GM23338 (cell line): ENCODE measurements around the gene ZBTB7C. TPM values are rescaled to one million over a fixed set of nuclear protein-coding genes. Genes with fewer than 3 reads are reported as not detected.

Experiments
- ATAC-seq: fragments of 200-7000 bp; cut with Tn5 transposase; 3 replicates; pipeline ENCODE4 v1.9.1; 2020
- DNase-seq: peaks from one replicate; pipeline ENCODE4 v3.0.0-alpha.2; 2015; ENCODE audit warnings: low spot score
- H2AFZ ChIP-seq: fragments of 200-600 bp; sonication (generic); 2 replicates; pipeline ENCODE4 v1.8.0; 2016; ENCODE audit warnings: antibody characterized with exemption, mild to moderate bottlenecking, moderate library complexity
- H3F3A ChIP-seq: fragments of 200-600 bp; sonication (generic); replicated peaks from 2 replicates; pipeline ENCODE4 v1.8.0; 2017; ENCODE audit warnings: antibody characterized with exemption, mixed run types, low read depth
- H3K27ac ChIP-seq: fragments of 200-600 bp; sonication (generic); 2 replicates; pipeline ENCODE4 v1.6.1; 2016; ENCODE audit warnings: low read depth
- H3K27me3 ChIP-seq: fragments of 200-600 bp; sonication (generic); 2 replicates; pipeline ENCODE4 v1.8.0; 2016; ENCODE audit warnings: mild to moderate bottlenecking, mixed run types, moderate library complexity; ENCODE audit not compliant: insufficient read depth
- H3K36me3 ChIP-seq: fragments of 200-600 bp; sonication (generic); 2 replicates; pipeline ENCODE4 v1.8.0; 2016; ENCODE audit warnings: mild to moderate bottlenecking; ENCODE audit not compliant: insufficient read depth
- H3K4me1 ChIP-seq: fragments of 200-600 bp; sonication (generic); 2 replicates; pipeline ENCODE4 v1.8.0; 2016; ENCODE audit warnings: mild to moderate bottlenecking, moderate library complexity; ENCODE audit not compliant: insufficient read depth
- H3K4me2 ChIP-seq: fragments of 200-600 bp; sonication (generic); 2 replicates; pipeline ENCODE4 v1.7.1; 2017; ENCODE audit warnings: mixed run types
- H3K4me3 ChIP-seq: fragments of 200-600 bp; sonication (generic); 2 replicates; pipeline ENCODE4 v1.6.1; 2016; ENCODE audit warnings: mixed run types
- H3K79me2 ChIP-seq: fragments of 200-600 bp; sonication (generic); replicated peaks from 2 replicates; pipeline ENCODE4 v1.8.0; 2017; ENCODE audit warnings: mild to moderate bottlenecking; ENCODE audit not compliant: insufficient read depth
- H3K9me2 ChIP-seq: fragments of 200-600 bp; sonication (generic); 2 replicates; pipeline ENCODE4 v1.8.0; 2017; ENCODE audit not compliant: insufficient read depth
- H4K20me1 ChIP-seq: fragments of 200-600 bp; sonication (generic); replicated peaks from 2 replicates; pipeline ENCODE4 v1.8.0; 2017; ENCODE audit warnings: mild to moderate bottlenecking; ENCODE audit not compliant: insufficient read depth
- H3K27ac Mint-ChIP-seq: 2 replicates; pipeline ENCODE4 v1.8.0; 2020; ENCODE audit warnings: inconsistent platforms, mild to moderate bottlenecking, moderate library complexity, mixed read lengths
- H3K27me3 Mint-ChIP-seq: 3 replicates; pipeline ENCODE4 v1.8.0; 2022; ENCODE audit warnings: low read depth, mild to moderate bottlenecking, moderate library complexity, mixed read lengths, inconsistent platforms; ENCODE audit not compliant: insufficient read depth, poor library complexity
- H3K36me3 Mint-ChIP-seq: 3 replicates; pipeline ENCODE4 v1.8.0; 2021; ENCODE audit warnings: low read depth, mild to moderate bottlenecking, inconsistent platforms, moderate library complexity, mixed read lengths
- H3K4me1 Mint-ChIP-seq: 3 replicates; pipeline ENCODE4 v1.8.0; 2020; ENCODE audit warnings: mild to moderate bottlenecking, inconsistent platforms, mixed read lengths
- H3K4me3 Mint-ChIP-seq: 3 replicates; pipeline ENCODE4 v1.8.0; 2021; ENCODE audit warnings: moderate library complexity, mild to moderate bottlenecking, inconsistent platforms, mixed read lengths
- H3K9me3 Mint-ChIP-seq: 3 replicates; pipeline ENCODE4 v1.8.0; 2020; ENCODE audit warnings: moderate library complexity, mild to moderate bottlenecking, inconsistent platforms, mixed read lengths
- EZH2phosphoT487 ChIP-seq: fragments of 200-600 bp; sonication (generic); IDR thresholded peaks from one replicate; pipeline ENCODE4 v1.8.1; 2018; ENCODE audit warnings: antibody characterized with exemption; ENCODE audit not compliant: unreplicated experiment
- JUNB ChIP-seq: IDR thresholded peaks from one replicate; pipeline ENCODE4 v1.6.1; 2016; ENCODE audit warnings: antibody characterized with exemption; ENCODE audit not compliant: unreplicated experiment
- NANOG ChIP-seq: IDR thresholded peaks from 2 replicates; pipeline ENCODE4 v1.6.1; 2016; ENCODE audit warnings: antibody characterized with exemption, borderline replicate concordance
- STAT1 ChIP-seq: IDR thresholded peaks from one replicate; pipeline ENCODE4 v1.6.1; 2016; ENCODE audit warnings: antibody characterized with exemption; ENCODE audit not compliant: unreplicated experiment
- ZNF114 ChIP-seq: fragments of 250-450 bp; sonication (Bioruptor Pico); IDR thresholded peaks from 2 replicates; pipeline ENCODE4 v1.5.0; 2020; ENCODE audit warnings: mild to moderate bottlenecking, moderate library complexity
- long read RNA-seq: library from polyadenylated mRNA; unstranded; transcript quantifications from one replicate; pipeline ENCODE4 v2.0.0, GENCODE V29; 2020; ENCODE audit not compliant: unreplicated experiment
- polyA plus RNA-seq: library from polyadenylated mRNA; unstranded; fragments of >200 nt; fragmentation: Nextera tagmentation; extraction: Ambion mirVana; gene quantifications from 2 replicates; pipeline ENCODE4 v1.2.1, GENCODE V29; 2016
- total RNA-seq: library from RNA; depleted of rRNA; stranded (reverse); fragments of >200 nt; shearing (Covaris generic); gene quantifications from 2 replicates; pipeline ENCODE4 v1.2.3, GENCODE V29; 2014; rRNA removed
- TF ChIP-seq, protein P1 (sequence below), 2 experiments: fragments of 200-600 bp in 1 of 2; sonication (generic) in 1 of 2; conservative IDR thresholded peaks; 2 replicates each; pipeline versions ENCODE4 v1.5.1 to v1.6.1; 2016 to 2017; ENCODE audit warnings: antibody characterized with exemption in 2 of 2, low read depth in 2 of 2, mild to moderate bottlenecking in 2 of 2, moderate library complexity in 1 of 2
- TF ChIP-seq, protein P2 (sequence below): fragments of 250-450 bp; sonication (Bioruptor Pico); IDR thresholded peaks from 2 replicates; pipeline ENCODE4 v1.5.0; 2020; ENCODE audit warnings: mild to moderate bottlenecking, moderate library complexity
- TF ChIP-seq, protein P3 (sequence below): IDR thresholded peaks from one replicate; pipeline ENCODE4 v1.6.1; 2018; ENCODE audit warnings: antibody characterized with exemption; ENCODE audit not compliant: unreplicated experiment

ZBTB7C gene
- total RNA-seq, result 0.14 and 0.47 TPM in 2 replicates
- 0.03 TPM in 1 of 2 replicates, not detected in the other for polyA plus RNA-seq
- long read RNA-seq, result 0 reads

DNA sequence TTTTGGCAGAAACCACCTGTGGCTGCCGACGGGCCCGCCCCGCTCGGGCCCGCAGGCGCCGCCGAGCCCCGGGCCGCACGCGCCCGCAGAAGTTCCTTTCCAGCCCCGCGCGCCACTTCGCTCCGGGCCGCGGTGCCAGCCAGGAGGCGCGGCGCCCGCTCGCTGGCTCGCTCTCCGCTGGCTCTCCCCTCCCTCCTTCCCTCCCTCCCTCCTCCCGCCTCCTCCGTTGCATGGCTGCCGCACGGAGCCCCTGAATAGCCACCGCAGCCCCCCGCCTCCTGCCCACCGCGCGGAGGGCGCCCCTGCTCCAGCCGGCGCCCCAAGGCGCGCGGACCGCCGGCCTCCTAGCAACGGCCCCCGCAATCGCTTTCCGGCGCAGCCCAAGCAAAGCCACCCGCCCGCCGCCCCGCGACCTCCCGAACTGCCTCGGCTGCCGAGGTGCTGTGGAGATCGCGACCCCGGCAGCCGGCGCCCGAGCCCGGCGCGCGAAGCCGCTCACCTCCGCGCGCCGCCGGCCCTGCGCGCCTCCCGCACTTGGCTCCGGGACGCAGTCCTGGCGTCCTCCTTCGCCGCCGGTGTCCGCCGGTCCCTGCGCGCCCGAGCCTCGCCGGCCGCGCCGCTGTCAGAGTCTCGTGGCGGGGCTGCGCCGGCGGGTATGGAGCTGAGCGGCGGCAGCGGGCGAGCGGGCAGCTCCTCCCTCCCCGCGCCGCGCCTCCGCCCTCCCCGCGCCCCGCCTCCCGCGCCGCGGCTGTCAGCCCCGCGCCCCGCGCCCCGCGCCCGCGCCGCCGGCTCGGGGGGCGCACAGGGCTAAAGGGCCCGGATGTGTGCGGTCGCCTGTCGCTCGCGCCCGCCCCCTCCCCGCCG lies at the start of gene ZBTB7C:
Gene ZBTB7C (minus strand): TSS at position 657 of the 864 bp plus-strand sequence.
- TF ChIP-seq JUNB, result no peak
- TF ChIP-seq, protein P1, sequence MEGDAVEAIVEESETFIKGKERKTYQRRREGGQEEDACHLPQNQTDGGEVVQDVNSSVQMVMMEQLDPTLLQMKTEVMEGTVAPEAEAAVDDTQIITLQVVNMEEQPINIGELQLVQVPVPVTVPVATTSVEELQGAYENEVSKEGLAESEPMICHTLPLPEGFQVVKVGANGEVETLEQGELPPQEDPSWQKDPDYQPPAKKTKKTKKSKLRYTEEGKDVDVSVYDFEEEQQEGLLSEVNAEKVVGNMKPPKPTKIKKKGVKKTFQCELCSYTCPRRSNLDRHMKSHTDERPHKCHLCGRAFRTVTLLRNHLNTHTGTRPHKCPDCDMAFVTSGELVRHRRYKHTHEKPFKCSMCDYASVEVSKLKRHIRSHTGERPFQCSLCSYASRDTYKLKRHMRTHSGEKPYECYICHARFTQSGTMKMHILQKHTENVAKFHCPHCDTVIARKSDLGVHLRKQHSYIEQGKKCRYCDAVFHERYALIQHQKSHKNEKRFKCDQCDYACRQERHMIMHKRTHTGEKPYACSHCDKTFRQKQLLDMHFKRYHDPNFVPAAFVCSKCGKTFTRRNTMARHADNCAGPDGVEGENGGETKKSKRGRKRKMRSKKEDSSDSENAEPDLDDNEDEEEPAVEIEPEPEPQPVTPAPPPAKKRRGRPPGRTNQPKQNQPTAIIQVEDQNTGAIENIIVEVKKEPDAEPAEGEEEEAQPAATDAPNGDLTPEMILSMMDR (conservative IDR thresholded peaks at IDR 0.05; ENCODE audit: low read depth in 2 of 2), result no peak
- TF ChIP-seq STAT1, result no peak
- TF ChIP-seq, protein P2, sequence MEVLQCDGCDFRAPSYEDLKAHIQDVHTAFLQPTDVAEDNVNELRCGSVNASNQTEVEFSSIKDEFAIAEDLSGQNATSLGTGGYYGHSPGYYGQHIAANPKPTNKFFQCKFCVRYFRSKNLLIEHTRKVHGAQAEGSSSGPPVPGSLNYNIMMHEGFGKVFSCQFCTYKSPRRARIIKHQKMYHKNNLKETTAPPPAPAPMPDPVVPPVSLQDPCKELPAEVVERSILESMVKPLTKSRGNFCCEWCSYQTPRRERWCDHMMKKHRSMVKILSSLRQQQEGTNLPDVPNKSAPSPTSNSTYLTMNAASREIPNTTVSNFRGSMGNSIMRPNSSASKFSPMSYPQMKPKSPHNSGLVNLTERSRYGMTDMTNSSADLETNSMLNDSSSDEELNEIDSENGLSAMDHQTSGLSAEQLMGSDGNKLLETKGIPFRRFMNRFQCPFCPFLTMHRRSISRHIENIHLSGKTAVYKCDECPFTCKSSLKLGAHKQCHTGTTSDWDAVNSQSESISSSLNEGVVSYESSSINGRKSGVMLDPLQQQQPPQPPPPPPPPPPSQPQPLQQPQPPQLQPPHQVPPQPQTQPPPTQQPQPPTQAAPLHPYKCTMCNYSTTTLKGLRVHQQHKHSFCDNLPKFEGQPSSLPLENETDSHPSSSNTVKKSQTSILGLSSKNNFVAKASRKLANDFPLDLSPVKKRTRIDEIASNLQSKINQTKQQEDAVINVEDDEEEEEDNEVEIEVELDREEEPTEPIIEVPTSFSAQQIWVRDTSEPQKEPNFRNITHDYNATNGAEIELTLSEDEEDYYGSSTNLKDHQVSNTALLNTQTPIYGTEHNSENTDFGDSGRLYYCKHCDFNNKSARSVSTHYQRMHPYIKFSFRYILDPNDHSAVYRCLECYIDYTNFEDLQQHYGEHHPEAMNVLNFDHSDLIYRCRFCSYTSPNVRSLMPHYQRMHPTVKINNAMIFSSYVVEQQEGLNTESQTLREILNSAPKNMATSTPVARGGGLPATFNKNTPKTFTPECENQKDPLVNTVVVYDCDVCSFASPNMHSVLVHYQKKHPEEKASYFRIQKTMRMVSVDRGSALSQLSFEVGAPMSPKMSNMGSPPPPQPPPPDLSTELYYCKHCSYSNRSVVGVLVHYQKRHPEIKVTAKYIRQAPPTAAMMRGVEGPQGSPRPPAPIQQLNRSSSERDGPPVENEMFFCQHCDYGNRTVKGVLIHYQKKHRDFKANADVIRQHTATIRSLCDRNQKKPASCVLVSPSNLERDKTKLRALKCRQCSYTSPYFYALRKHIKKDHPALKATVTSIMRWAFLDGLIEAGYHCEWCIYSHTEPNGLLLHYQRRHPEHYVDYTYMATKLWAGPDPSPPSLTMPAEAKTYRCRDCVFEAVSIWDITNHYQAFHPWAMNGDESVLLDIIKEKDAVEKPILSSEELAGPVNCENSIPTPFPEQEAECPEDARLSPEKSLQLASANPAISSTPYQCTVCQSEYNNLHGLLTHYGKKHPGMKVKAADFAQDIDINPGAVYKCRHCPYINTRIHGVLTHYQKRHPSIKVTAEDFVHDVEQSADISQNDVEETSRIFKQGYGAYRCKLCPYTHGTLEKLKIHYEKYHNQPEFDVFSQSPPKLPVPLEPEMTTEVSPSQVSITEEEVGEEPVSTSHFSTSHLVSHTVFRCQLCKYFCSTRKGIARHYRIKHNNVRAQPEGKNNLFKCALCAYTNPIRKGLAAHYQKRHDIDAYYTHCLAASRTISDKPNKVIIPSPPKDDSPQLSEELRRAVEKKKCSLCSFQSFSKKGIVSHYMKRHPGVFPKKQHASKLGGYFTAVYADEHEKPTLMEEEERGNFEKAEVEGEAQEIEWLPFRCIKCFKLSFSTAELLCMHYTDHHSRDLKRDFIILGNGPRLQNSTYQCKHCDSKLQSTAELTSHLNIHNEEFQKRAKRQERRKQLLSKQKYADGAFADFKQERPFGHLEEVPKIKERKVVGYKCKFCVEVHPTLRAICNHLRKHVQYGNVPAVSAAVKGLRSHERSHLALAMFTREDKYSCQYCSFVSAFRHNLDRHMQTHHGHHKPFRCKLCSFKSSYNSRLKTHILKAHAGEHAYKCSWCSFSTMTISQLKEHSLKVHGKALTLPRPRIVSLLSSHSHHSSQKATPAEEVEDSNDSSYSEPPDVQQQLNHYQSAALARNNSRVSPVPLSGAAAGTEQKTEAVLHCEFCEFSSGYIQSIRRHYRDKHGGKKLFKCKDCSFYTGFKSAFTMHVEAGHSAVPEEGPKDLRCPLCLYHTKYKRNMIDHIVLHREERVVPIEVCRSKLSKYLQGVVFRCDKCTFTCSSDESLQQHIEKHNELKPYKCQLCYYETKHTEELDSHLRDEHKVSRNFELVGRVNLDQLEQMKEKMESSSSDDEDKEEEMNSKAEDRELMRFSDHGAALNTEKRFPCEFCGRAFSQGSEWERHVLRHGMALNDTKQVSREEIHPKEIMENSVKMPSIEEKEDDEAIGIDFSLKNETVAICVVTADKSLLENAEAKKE, result no peak
- no peak for TF ChIP-seq EZH2phosphoT487
- no peak for TF ChIP-seq ZNF114 (CRISPR knock-in tag)
- TF ChIP-seq, protein P3, sequence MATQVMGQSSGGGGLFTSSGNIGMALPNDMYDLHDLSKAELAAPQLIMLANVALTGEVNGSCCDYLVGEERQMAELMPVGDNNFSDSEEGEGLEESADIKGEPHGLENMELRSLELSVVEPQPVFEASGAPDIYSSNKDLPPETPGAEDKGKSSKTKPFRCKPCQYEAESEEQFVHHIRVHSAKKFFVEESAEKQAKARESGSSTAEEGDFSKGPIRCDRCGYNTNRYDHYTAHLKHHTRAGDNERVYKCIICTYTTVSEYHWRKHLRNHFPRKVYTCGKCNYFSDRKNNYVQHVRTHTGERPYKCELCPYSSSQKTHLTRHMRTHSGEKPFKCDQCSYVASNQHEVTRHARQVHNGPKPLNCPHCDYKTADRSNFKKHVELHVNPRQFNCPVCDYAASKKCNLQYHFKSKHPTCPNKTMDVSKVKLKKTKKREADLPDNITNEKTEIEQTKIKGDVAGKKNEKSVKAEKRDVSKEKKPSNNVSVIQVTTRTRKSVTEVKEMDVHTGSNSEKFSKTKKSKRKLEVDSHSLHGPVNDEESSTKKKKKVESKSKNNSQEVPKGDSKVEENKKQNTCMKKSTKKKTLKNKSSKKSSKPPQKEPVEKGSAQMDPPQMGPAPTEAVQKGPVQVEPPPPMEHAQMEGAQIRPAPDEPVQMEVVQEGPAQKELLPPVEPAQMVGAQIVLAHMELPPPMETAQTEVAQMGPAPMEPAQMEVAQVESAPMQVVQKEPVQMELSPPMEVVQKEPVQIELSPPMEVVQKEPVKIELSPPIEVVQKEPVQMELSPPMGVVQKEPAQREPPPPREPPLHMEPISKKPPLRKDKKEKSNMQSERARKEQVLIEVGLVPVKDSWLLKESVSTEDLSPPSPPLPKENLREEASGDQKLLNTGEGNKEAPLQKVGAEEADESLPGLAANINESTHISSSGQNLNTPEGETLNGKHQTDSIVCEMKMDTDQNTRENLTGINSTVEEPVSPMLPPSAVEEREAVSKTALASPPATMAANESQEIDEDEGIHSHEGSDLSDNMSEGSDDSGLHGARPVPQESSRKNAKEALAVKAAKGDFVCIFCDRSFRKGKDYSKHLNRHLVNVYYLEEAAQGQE, result no peak
- no peak for TF ChIP-seq NANOG
- Histone ChIP-seq H3F3A (no peaks in the 10 kb centered on the region), H2AFZ (peak within 1 kb of the TSS; percentile 98), H3K79me2 (no peaks in the 10 kb centered on the region), H3K27me3 (peaks cover 76% of the 10 kb centered on the region), H3K4me1 (peaks cover 21% of the 10 kb centered on the region), H3K4me2 (peak within 1 kb of the TSS; percentile 93), H3K27ac (no peak within 1 kb of the TSS), H3K36me3 (no peaks in the 10 kb centered on the region), H3K4me3 (peak within 1 kb of the TSS; percentile 84), H4K20me1 (0 out of 2 replicates have a peak, but pooled peaks cover 4% of the 10 kb centered on the region), H3K9me2 (no peaks in the 10 kb centered on the region)
- Mint-ChIP-seq H3K36me3 (no peaks in the 10 kb centered on the region; the same call in 2 of the 3 replicates), H3K4me1 (peaks cover 31% of the 10 kb centered on the region), H3K4me3 (peak within 1 kb of the TSS; percentile 80), H3K27me3 (peaks cover 56% of the 10 kb centered on the region), H3K9me3 (no peaks in the 10 kb centered on the region), H3K27ac (no peak within 1 kb of the TSS)
- peak; percentile 7 for ATAC-seq
- DNase-seq, result peak; percentile 65
